GM12872 (cell line): ENCODE measurements around the gene RYR3.

ENCODE experiments used
- TF ChIP-seq, protein P1 (sequence below): IDR thresholded peaks from 3 replicates; pipeline ENCODE4 v1.5.1; 2011; ENCODE audit warnings: low read depth, mild to moderate bottlenecking, low read length, moderate library complexity; ENCODE audit not compliant: insufficient read depth

Gene RYR3

DNA sequence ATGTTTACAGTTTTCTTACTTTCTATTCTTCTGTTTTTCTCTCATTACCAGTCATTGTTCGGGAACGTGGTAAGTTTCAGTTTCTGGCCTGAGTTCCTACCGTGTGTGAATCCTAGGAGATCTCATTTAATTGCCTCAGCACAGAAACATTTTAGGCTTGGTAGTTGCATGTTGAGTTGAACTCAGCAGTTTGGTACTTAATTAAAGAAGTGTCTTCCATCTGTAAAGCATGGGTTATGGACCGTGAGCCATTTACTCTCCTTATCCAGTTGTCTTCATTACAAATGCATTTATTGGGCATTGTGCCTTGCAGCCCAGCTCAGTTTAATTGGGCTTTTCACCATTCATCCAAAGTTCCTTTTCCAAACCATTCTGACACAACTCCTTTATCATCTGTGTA lies 515.4 kb downstream of the RYR3 start:
- TF ChIP-seq, protein P1, sequence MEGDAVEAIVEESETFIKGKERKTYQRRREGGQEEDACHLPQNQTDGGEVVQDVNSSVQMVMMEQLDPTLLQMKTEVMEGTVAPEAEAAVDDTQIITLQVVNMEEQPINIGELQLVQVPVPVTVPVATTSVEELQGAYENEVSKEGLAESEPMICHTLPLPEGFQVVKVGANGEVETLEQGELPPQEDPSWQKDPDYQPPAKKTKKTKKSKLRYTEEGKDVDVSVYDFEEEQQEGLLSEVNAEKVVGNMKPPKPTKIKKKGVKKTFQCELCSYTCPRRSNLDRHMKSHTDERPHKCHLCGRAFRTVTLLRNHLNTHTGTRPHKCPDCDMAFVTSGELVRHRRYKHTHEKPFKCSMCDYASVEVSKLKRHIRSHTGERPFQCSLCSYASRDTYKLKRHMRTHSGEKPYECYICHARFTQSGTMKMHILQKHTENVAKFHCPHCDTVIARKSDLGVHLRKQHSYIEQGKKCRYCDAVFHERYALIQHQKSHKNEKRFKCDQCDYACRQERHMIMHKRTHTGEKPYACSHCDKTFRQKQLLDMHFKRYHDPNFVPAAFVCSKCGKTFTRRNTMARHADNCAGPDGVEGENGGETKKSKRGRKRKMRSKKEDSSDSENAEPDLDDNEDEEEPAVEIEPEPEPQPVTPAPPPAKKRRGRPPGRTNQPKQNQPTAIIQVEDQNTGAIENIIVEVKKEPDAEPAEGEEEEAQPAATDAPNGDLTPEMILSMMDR, result no peak

DNA sequence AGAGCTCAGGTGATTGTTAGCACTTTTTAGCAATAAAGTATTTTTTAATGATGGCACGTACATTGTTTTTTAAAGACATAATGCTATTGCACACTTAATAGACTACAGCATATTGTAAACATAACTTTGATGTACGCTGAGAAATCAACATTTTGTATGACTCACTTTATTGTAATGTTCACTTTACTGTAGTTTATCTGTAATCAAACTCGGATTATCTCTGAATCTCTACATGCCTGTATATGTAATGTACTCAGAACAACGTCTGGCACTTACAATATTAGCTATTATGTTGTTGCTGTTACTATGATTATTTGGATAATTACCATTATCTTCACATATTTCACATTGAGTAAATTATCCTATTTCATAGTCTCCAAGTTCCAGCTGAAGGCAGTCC lies 519.6 kb downstream of the RYR3 start:
- TF ChIP-seq, protein P1, result no peak

DNA sequence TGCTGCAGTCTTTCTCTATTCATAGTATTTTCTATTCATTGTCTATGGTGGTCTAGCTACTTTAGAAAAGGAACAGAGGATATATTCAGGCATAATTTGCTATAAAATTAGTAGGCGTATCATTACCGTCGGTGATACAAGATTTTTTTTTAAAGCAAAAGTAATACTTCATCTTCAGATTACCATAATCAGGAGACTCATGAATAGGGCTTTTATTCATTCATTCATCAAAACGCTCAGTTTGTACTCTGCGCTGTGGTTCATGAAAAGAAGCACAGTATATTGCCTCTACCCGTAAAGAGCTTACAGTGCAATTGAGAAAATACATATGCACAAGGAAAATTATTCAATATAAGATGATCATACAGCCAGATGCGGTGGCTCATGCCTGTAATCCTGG lies 520.9 kb downstream of the RYR3 start:
- TF ChIP-seq, protein P1, result no peak

DNA sequence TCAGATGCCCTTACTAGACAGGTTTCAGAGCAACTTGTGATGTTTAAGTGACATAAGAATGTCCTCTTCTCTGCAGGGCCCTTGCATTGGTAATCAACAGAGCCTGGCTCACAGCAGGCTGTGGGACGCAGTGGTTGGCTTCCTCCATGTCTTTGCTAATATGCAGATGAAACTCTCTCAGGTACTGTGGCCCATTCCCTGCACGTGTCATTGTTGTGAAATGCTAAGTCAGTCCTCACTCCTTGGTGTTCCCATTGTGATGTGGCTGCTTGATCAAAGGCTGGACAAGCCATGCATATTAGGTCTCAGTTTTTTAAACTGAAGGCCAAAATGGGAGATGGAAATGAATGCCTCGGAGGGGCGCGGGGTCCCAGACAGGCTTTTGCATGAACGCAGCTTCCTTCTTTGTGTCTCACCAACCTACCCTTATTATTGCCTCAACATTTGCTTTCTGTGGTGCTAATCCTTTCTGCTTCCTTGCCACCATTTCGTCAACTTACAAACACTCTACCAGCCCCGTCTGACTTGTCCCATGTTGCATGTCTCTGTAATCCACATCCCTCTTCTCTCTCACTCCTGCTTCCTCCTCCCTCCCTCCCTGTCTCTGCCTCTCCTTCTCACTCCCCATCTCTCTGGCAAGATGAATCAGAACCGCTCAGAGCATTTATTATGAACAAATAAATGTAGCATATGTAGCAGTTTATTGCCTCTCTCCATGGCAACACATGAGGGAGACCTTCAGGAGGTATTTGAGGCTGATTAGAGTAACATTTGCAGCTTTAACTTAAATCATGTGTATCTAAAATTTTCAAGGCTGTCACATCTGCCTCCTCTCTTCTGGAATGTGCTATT lies 524.4 kb downstream of the RYR3 start:
- TF ChIP-seq, protein P1, result no peak

DNA sequence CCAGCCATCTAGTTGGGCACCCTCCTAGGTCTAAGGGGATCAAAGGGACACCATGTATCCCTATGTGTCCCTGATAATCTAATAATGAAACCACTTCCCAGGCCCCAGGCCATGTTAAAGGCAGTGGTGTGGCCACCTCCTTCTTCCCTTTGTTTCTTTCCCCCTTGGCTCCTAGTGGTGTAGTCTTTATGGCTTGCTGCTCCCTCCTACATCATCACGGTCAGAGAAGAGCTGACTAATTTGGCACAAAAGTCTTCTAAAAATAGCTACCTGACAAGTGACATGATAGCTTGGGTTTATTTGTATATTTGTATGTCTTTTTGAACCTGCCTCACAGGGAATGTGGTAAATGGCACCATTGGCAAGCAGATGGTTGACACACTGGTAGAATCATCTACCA lies 526.5 kb downstream of the RYR3 start:
- TF ChIP-seq, protein P1, result no peak

DNA sequence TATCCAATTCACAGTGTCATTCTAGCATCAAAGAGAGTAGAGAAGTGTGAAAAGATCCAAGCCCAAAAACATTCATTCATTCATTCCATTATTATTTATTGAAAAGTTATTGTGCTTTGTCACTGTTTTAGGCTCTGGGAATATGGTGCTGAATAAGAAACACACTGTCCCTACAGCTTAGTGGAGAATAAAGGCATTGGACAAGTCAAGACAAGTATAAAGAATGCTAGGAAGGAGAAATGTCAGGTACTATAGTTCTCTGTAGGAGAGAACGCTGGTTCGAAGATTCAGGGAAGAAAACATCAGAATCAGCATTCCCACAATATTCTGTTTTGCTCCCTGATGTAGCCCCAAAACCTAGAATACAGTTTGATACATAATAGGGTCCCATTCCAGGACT lies 528.8 kb downstream of the RYR3 start:
- TF ChIP-seq, protein P1, result no peak

DNA sequence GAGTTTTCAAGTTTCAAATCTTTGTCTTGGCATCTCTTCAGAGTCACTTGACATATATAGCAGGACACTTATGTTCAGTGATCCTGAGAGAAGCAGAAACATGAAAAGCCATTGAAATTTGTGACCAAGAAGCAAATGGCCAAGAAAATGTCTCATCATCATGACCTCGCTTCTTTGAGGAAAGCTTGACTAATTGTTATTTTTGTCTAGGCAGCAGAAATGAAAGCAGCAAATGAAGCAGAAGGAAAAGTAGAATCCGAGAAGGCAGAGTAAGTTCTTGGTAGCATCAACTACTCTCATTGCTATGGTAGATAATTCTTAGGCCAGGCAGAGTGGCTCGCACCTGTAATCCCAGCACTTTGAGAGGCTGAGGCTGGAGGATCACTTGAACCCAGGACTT lies 529.8 kb downstream of the RYR3 start:
- TF ChIP-seq, protein P1, result no peak

DNA sequence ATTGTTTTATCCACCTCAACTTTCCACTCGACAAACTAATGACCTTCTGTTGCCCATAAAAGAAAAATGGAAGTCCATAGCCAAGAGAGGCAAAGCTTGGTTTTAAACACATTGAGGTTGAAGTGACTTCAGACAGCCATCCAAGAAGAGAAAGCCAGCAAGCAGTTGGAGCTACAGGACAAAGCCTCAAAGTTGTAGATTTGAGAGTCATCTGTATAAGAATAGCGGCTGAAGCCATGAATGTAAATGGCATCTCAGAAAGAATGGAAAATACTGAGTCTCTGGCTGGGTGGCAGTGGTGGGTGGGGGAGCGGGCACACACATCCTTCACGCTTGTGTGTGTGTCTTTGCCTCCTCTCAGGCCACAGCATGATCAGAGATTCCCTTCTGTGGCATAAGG lies 533.4 kb downstream of the RYR3 start:
- TF ChIP-seq, protein P1, result no peak
